SK-N-SH (cell line): ENCODE measurements around the gene MIF4GD. TPM values are rescaled to one million over a fixed set of nuclear protein-coding genes. Genes with fewer than 3 reads are reported as not detected.

Experiments
- CTCF ChIA-PET: fragments of 300-600, 350-600 bp; formaldehyde crosslinking; extraction: SDS; loops from one replicate; lab custom pipeline; 2021; lab: Yijun Ruan, JAX
- POLR2A ChIA-PET: fragments of 350-600 bp; sonication (Branson Sonifier 250); formaldehyde crosslinking; extraction: SDS; loops from one replicate; lab custom pipeline; 2020; ENCODE audit warnings: antibody characterized with exemption, inconsistent platforms; lab: Yijun Ruan, JAX
- DNase-seq: peaks from one replicate; pipeline ENCODE4 v3.0.0; 2012
- H2AFZ ChIP-seq: fragments of 200-600 bp; sonication (generic); 2 replicates; pipeline ENCODE4 v1.8.1; 2016; ENCODE audit warnings: antibody characterized with exemption, mild to moderate bottlenecking, low read depth
- H3F3A ChIP-seq: fragments of 200-600 bp; sonication (generic); replicated peaks from 2 replicates; pipeline ENCODE3; 2016; ENCODE audit warnings: antibody characterized with exemption, mild to moderate bottlenecking; ENCODE audit not compliant: insufficient read depth
- H3K27ac ChIP-seq, 2 experiments: fragments of 200-500 bp in 1 of 2; fragments of 200-600 bp in 1 of 2; sonication (Bioruptor generic) in 1 of 2; sonication (generic), shearing (Covaris generic) in 1 of 2; 2 replicates each; pipeline versions ENCODE4 v1.5.1 to v1.6.1; 2014 to 2016; ENCODE audit warnings: low read depth in 2 of 2, inconsistent platforms in 1 of 2, low read length in 1 of 2, mild to moderate bottlenecking in 1 of 2, mixed read lengths in 1 of 2
- H3K27me3 ChIP-seq: fragments of 200-600 bp; sonication (generic), shearing (Covaris generic); 2 replicates; pipeline ENCODE4 v1.6.1; 2016; ENCODE audit warnings: mixed run types; ENCODE audit not compliant: insufficient read depth
- H3K36me3 ChIP-seq, 2 experiments: fragments of 200-500 bp in 1 of 2; fragments of 200-600 bp in 1 of 2; sonication (Bioruptor generic) in 1 of 2; sonication (generic) in 1 of 2; replicated peaks in 1 of 2; 2 replicates each; pipeline versions ENCODE3 to v1.5.1; 2014 to 2016; ENCODE audit warnings: low read length in 1 of 2, mild to moderate bottlenecking in 1 of 2; ENCODE audit not compliant: insufficient read depth in 2 of 2, control insufficient read depth in 1 of 2
- H3K4me1 ChIP-seq, 2 experiments: fragments of 200-500 bp in 1 of 2; fragments of 200-600 bp in 1 of 2; sonication (Bioruptor generic) in 1 of 2; sonication (generic), shearing (Covaris generic) in 1 of 2; 2 replicates each; pipeline versions ENCODE4 v1.5.1 to v1.6.1; 2014 to 2016; ENCODE audit warnings: low read depth in 1 of 2, low read length in 1 of 2, mixed run types in 1 of 2; ENCODE audit not compliant: insufficient read depth in 2 of 2, control insufficient read depth in 1 of 2
- H3K4me2 ChIP-seq: fragments of 200-600 bp; sonication (generic), shearing (Covaris generic); 2 replicates; pipeline ENCODE4 v1.6.1; 2017; ENCODE audit warnings: mixed run types
- H3K4me3 ChIP-seq, 2 experiments: fragments of 200-500 bp in 1 of 2; fragments of 200-600 bp in 1 of 2; sonication (Bioruptor generic) in 1 of 2; sonication (generic), shearing (Covaris generic) in 1 of 2; 2 replicates each; pipeline versions ENCODE4 v1.5.1 to v1.8.1; 2014 to 2016; ENCODE audit warnings: low read depth in 2 of 2, inconsistent platforms in 1 of 2, low read length in 1 of 2, mild to moderate bottlenecking in 1 of 2, mixed read lengths in 1 of 2, moderate library complexity in 1 of 2
- H3K79me2 ChIP-seq: fragments of 200-600 bp; sonication (generic); 2 replicates; pipeline ENCODE4 v1.8.1; 2017; ENCODE audit warnings: mild to moderate bottlenecking; ENCODE audit not compliant: insufficient read depth
- H3K9ac ChIP-seq: fragments of 200-600 bp; sonication (generic); 2 replicates; pipeline ENCODE4 v1.6.1; 2017; ENCODE audit warnings: mixed run types
- H3K9me2 ChIP-seq: fragments of 200-600 bp; sonication (generic); 2 replicates; pipeline ENCODE4 v1.6.1; 2017; ENCODE audit warnings: mixed run types
- H3K9me3 ChIP-seq: fragments of 200-600 bp; sonication (generic); 2 replicates; pipeline ENCODE4 v1.6.1; 2017; ENCODE audit warnings: mixed run types, mild to moderate bottlenecking, moderate library complexity
- H4K20me1 ChIP-seq: fragments of 200-600 bp; sonication (generic); 2 replicates; pipeline ENCODE4 v1.6.1; 2017; ENCODE audit warnings: mild to moderate bottlenecking, mixed run types; ENCODE audit not compliant: insufficient read depth
- EP300 ChIP-seq, 2 experiments: IDR thresholded peaks; 2 replicates each; pipeline versions ENCODE4 v1.4.0 to v1.6.1; 2012; ENCODE audit warnings: borderline replicate concordance in 1 of 2, low read depth in 1 of 2, low read length in 1 of 2
- EZH2phosphoT487 ChIP-seq: fragments of 200-600 bp; sonication (generic); IDR thresholded peaks from 2 replicates; pipeline ENCODE4 v1.6.1; 2017; ENCODE audit warnings: low read depth, mixed run types, mild to moderate bottlenecking, antibody characterized with exemption, moderate library complexity, borderline replicate concordance
- FOXJ3 ChIP-seq: sonication (generic); formaldehyde crosslinking; IDR thresholded peaks from 2 replicates; pipeline ENCODE4 v1.5.1; 2020; ENCODE audit warnings: mild to moderate bottlenecking, missing genetic modification reagents
- GATA2 ChIP-seq: sonication (generic); formaldehyde crosslinking; IDR thresholded peaks from 2 replicates; pipeline ENCODE4 v1.5.0; 2020; ENCODE audit warnings: mild to moderate bottlenecking, missing genetic modification reagents
- JUND ChIP-seq: IDR thresholded peaks from 2 replicates; pipeline ENCODE4 v1.4.0; 2012
- MEF2A ChIP-seq: IDR thresholded peaks from 2 replicates; pipeline ENCODE4 v1.4.0; 2012; ENCODE audit warnings: low read depth, borderline replicate concordance
- MXI1 ChIP-seq: IDR thresholded peaks from 2 replicates; pipeline ENCODE4 v1.6.1; 2012; ENCODE audit warnings: mild to moderate bottlenecking, low read depth, low read length, improper control_type of control experiment
- NRF1 ChIP-seq: IDR thresholded peaks from 2 replicates; pipeline ENCODE4 v1.6.1; 2012; ENCODE audit warnings: low read depth, mild to moderate bottlenecking, low read length
- POLR2AphosphoS5 ChIP-seq: IDR thresholded peaks from 2 replicates; pipeline ENCODE4 v1.6.1; 2012; ENCODE audit warnings: low read depth, low read length
- RCOR1 ChIP-seq: fragments of 150-350 bp; IDR thresholded peaks from 2 replicates; pipeline ENCODE4 v1.6.1; 2017; ENCODE audit warnings: antibody characterized with exemption, low read length
- RFX5 ChIP-seq: IDR thresholded peaks from 2 replicates; pipeline ENCODE4 v1.6.1; 2012; ENCODE audit warnings: mild to moderate bottlenecking, improper control_type of control experiment, low read length
- RXRA ChIP-seq: IDR thresholded peaks from 2 replicates; pipeline ENCODE4 v1.4.0; 2012; ENCODE audit warnings: low read depth, mild to moderate bottlenecking, borderline replicate concordance
- SIN3A ChIP-seq: IDR thresholded peaks from 2 replicates; pipeline ENCODE4 v1.6.1; 2012; ENCODE audit warnings: low read depth, mild to moderate bottlenecking, low read length, moderate library complexity, borderline replicate concordance
- SMC3 ChIP-seq: IDR thresholded peaks from 2 replicates; pipeline ENCODE4 v1.6.1; 2012; ENCODE audit warnings: low read depth, low read length, improper control_type of control experiment
- TAF1 ChIP-seq: IDR thresholded peaks from 2 replicates; pipeline ENCODE4 v1.6.1; 2012; ENCODE audit warnings: low read depth, mild to moderate bottlenecking, low read length, moderate library complexity, borderline replicate concordance
- USF2 ChIP-seq: fragments of 150-350 bp; IDR thresholded peaks from 2 replicates; pipeline ENCODE4 v1.6.1; 2017; ENCODE audit warnings: antibody characterized with exemption, low read length, low read depth, borderline replicate concordance
- YY1 ChIP-seq: IDR thresholded peaks from 2 replicates; pipeline ENCODE4 v1.4.0; 2012; ENCODE audit warnings: low read depth, mild to moderate bottlenecking
- WGBS: methylation state at CpG from one replicate; pipeline ENCODE4 v1.1.6; 2017; ENCODE audit warnings: low lambda C conversion rate; 5-methylcytosine and 5-hydroxymethylcytosine counted together
- polyA plus RNA-seq, 3 experiments: library from polyadenylated mRNA; depleted of rRNA; stranded (reverse); fragments of >200 nt; gene quantifications; 2 replicates each; pipeline ENCODE4 v1.2.3, GENCODE V29; 2012
- TF ChIP-seq, protein P1 (sequence below): IDR thresholded peaks from 2 replicates; pipeline ENCODE4 v1.4.0; 2012; ENCODE audit warnings: low read depth, borderline replicate concordance
- TF ChIP-seq, protein P2 (sequence below): IDR thresholded peaks from 2 replicates; pipeline ENCODE4 v1.6.1; 2012; ENCODE audit warnings: mild to moderate bottlenecking, low read depth, low read length, moderate library complexity
- TF ChIP-seq, protein P3 (sequence below): fragments of 150-350 bp; IDR thresholded peaks from 2 replicates; pipeline ENCODE4 v1.6.1; 2016; ENCODE audit warnings: mild to moderate bottlenecking, low read depth, low read length

The MIF4GD gene
- polyA plus RNA-seq, 1 of the 3 experiments (the other 2 are of a cell fraction), result 65.4 TPM

DNA sequence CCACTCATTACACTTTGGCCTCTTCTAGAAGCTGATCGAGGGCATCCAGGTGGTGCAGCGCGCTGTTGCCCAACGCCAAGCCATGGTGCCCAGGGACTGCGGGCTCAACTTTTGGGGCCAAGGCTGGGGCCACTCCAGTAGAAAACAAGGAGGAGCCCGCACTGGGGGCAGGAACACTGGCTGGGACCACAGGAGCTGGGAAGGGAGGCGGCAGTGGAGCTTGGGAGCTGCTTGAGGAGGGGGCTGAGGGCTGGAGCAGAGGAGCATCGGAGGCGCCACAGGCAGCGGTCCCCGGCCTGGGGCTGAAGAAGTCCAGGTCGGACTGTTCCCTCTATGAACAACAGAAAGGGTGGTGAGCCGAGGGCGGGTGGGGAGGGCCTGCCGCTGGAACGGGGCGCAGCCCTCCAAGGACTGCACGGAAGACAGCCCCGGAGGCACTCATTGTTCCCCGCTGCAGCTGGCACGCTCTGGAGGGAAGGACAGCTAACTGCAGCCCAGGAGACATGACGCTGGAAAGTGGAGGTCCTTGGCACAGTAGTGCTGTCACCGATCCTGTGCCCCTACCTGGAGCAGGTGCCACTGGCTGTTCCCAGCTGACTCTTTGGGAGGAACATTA lies 31.1 kb downstream of the MIF4GD start:
- peaks cover 3% of the 10 kb centered on the region; the same call in 1 of the 2 replicates for H4K20me1 ChIP-seq
- ChIA-PET POLR2A (interaction anchor here (1.1 kb wide), 2 partner anchors 10 to 21 kb away, joined by 3 read pairs; no protein-coding TSS in a partner anchor), CTCF (interaction anchor here (0.5 to 11.7 kb wide), 35 partner anchors 8 to 291 kb away, joined by 3 to 136 read pairs (median 4); partner anchors contain the start of genes GGA3, MIF4GD, MRPS7 and NUP85)
- no peak overlapping the region for H2AFZ ChIP-seq
- H3K4me2 ChIP-seq, result no peak overlapping the region
- H3K9me2 ChIP-seq, result no peaks in the 10 kb centered on the region
- H3K4me3 ChIP-seq, result no peak overlapping the region
- no peak overlapping the region for H3K9ac ChIP-seq
- no peaks in the 10 kb centered on the region; a peak in 1 of 4 replicates for H3K4me1 ChIP-seq
- no peaks in the 10 kb centered on the region for H3K79me2 ChIP-seq
- DNase-seq, result no peak
- TF ChIP-seq MXI1, result no peak
- TF ChIP-seq, protein P1, sequence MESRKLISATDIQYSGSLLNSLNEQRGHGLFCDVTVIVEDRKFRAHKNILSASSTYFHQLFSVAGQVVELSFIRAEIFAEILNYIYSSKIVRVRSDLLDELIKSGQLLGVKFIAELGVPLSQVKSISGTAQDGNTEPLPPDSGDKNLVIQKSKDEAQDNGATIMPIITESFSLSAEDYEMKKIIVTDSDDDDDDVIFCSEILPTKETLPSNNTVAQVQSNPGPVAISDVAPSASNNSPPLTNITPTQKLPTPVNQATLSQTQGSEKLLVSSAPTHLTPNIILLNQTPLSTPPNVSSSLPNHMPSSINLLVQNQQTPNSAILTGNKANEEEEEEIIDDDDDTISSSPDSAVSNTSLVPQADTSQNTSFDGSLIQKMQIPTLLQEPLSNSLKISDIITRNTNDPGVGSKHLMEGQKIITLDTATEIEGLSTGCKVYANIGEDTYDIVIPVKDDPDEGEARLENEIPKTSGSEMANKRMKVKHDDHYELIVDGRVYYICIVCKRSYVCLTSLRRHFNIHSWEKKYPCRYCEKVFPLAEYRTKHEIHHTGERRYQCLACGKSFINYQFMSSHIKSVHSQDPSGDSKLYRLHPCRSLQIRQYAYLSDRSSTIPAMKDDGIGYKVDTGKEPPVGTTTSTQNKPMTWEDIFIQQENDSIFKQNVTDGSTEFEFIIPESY, result no peak
- TF ChIP-seq POLR2AphosphoS5, result no peak
- no peak for TF ChIP-seq NRF1
- TF ChIP-seq TAF1, result no peak
- TF ChIP-seq SMC3, result no peak
- TF ChIP-seq FOXJ3, result no peak
- no peak for TF ChIP-seq YY1
- no peak for TF ChIP-seq MEF2A
- TF ChIP-seq, protein P2, sequence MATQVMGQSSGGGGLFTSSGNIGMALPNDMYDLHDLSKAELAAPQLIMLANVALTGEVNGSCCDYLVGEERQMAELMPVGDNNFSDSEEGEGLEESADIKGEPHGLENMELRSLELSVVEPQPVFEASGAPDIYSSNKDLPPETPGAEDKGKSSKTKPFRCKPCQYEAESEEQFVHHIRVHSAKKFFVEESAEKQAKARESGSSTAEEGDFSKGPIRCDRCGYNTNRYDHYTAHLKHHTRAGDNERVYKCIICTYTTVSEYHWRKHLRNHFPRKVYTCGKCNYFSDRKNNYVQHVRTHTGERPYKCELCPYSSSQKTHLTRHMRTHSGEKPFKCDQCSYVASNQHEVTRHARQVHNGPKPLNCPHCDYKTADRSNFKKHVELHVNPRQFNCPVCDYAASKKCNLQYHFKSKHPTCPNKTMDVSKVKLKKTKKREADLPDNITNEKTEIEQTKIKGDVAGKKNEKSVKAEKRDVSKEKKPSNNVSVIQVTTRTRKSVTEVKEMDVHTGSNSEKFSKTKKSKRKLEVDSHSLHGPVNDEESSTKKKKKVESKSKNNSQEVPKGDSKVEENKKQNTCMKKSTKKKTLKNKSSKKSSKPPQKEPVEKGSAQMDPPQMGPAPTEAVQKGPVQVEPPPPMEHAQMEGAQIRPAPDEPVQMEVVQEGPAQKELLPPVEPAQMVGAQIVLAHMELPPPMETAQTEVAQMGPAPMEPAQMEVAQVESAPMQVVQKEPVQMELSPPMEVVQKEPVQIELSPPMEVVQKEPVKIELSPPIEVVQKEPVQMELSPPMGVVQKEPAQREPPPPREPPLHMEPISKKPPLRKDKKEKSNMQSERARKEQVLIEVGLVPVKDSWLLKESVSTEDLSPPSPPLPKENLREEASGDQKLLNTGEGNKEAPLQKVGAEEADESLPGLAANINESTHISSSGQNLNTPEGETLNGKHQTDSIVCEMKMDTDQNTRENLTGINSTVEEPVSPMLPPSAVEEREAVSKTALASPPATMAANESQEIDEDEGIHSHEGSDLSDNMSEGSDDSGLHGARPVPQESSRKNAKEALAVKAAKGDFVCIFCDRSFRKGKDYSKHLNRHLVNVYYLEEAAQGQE, result no peak
- no peak for TF ChIP-seq RXRA
- TF ChIP-seq RCOR1, result no peak
- TF ChIP-seq EP300 (IDR thresholded peaks at IDR 0.05; ENCODE audit: borderline replicate concordance in 1 of 2, low read depth in 1 of 2, low read length in 1 of 2), result no peak
- no peak for TF ChIP-seq GATA2 (CRISPR knock-in tag)
- TF ChIP-seq JUND, result no peak
- TF ChIP-seq USF2, result no peak
- TF ChIP-seq, protein P3, sequence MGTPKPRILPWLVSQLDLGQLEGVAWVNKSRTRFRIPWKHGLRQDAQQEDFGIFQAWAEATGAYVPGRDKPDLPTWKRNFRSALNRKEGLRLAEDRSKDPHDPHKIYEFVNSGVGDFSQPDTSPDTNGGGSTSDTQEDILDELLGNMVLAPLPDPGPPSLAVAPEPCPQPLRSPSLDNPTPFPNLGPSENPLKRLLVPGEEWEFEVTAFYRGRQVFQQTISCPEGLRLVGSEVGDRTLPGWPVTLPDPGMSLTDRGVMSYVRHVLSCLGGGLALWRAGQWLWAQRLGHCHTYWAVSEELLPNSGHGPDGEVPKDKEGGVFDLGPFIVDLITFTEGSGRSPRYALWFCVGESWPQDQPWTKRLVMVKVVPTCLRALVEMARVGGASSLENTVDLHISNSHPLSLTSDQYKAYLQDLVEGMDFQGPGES, result no peak
- no peak for TF ChIP-seq SIN3A
- no peak for TF ChIP-seq RFX5
- TF ChIP-seq EZH2phosphoT487, result no peak
- H3K27me3 ChIP-seq, result no peaks in the 10 kb centered on the region
- no peak overlapping the region for H3K27ac ChIP-seq
- H3F3A ChIP-seq, result peaks cover 29% of the 10 kb centered on the region
- H3K9me3 ChIP-seq, result no peaks in the 10 kb centered on the region
- WGBS, result 94% methylated on average over 23 of the region's 23 CpGs
- H3K36me3 ChIP-seq, result peaks cover 45 to 97% of the 10 kb centered on the region in 2 experiments
